Mononuclear cell (primary cell): ENCODE measurements around the gene C2orf78. TPM values are rescaled to one million over a fixed set of nuclear protein-coding genes. Genes with fewer than 3 reads are reported as not detected.

Experiments
- H3K27me3 ChIP-seq: 2 replicates; pipeline ENCODE4 v1.6.0; 2011; ENCODE audit warnings: low read length, control low read depth; ENCODE audit not compliant: insufficient read depth
- H3K4me1 ChIP-seq: 2 replicates; pipeline ENCODE4 v1.5.1; 2011; ENCODE audit warnings: mild to moderate bottlenecking, low read length, control low read depth; ENCODE audit not compliant: insufficient read depth
- H3K4me3 ChIP-seq: 2 replicates; pipeline ENCODE4 v1.5.1; 2011; ENCODE audit warnings: mild to moderate bottlenecking, low read length, moderate library complexity
- H3K9me3 ChIP-seq: 2 replicates; pipeline ENCODE4 v1.5.1; 2011; ENCODE audit warnings: low read depth, mild to moderate bottlenecking, control low read depth, low read length
- total RNA-seq: library from RNA; depleted of rRNA; stranded (reverse); fragments of >200 nt; gene quantifications from one replicate; pipeline ENCODE4 v1.2.3, GENCODE V29; 2012

The C2orf78 gene
- total RNA-seq, 1 donor, result not detected

- no peaks in the 10 kb centered on the region for H3K27me3 ChIP-seq
- H3K4me1 ChIP-seq, result peaks cover 8% of the 10 kb centered on the region
- H3K9me3 ChIP-seq, result no peaks in the 10 kb centered on the region
- no peak overlapping the region for H3K4me3 ChIP-seq
Observed at GRCh38 chr2:73823416-73823815, 39.4 kb downstream of the C2orf78 start.

GRCh38 chr2:73823916-73824523 lies 40.0 kb downstream of the C2orf78 start:
- H3K4me3 ChIP-seq, result no peak overlapping the region
- peaks cover 10% of the 10 kb centered on the region for H3K4me1 ChIP-seq

GRCh38 chr2:73825408-73825807 lies 41.4 kb downstream of the C2orf78 start:
- Histone ChIP-seq H3K9me3 (no peaks in the 10 kb centered on the region), H3K27me3 (no peaks in the 10 kb centered on the region), H3K4me1 (peaks cover 21% of the 10 kb centered on the region), H3K4me3 (no peak overlapping the region)

More at GRCh38 chr2:73823916-73824523, 40.0 kb downstream of the C2orf78 start:
- no peaks in the 10 kb centered on the region for H3K9me3 ChIP-seq
- H3K27me3 ChIP-seq, result no peaks in the 10 kb centered on the region

- Histone ChIP-seq H3K4me3 (no peak overlapping the region), H3K27me3 (no peaks in the 10 kb centered on the region), H3K4me1 (peaks cover 22% of the 10 kb centered on the region), H3K9me3 (no peaks in the 10 kb centered on the region)
Observed at GRCh38 chr2:73827018-73827417, 43.0 kb downstream of the C2orf78 start.

GRCh38 chr2:73827660-73828388 lies 43.8 kb downstream of the C2orf78 start:
- Histone ChIP-seq H3K4me1 (peaks cover 22% of the 10 kb centered on the region), H3K4me3 (peak overlapping the region; percentile 87), H3K27me3 (no peaks in the 10 kb centered on the region), H3K9me3 (no peaks in the 10 kb centered on the region)

GRCh38 chr2:73828389-73828817 lies 44.4 kb downstream of the C2orf78 start:
- H3K4me3 ChIP-seq, result peak overlapping the region; percentile 87
- no peaks in the 10 kb centered on the region for H3K27me3 ChIP-seq
- H3K9me3 ChIP-seq, result no peaks in the 10 kb centered on the region
- H3K4me1 ChIP-seq, result peaks cover 22% of the 10 kb centered on the region

GRCh38 chr2:73828818-73829570 lies 45.0 kb downstream of the C2orf78 start, which contains the start of gene STAMBP:
Gene STAMBP, plus strand, starts transcription at chr2:73828961. Its CDS starts 1,896 bp downstream, at chr2:73830857.
- Histone ChIP-seq H3K4me3 (peak within 1 kb of the TSS; percentile 87), H3K9me3 (no peaks in the 10 kb centered on the region), H3K27me3 (no peaks in the 10 kb centered on the region), H3K4me1 (peaks cover 22% of the 10 kb centered on the region)

GRCh38 chr2:73830871-73831401 lies 47.0 kb downstream of the C2orf78 start:
- no peak overlapping the region for H3K4me3 ChIP-seq
- H3K4me1 ChIP-seq, result peaks cover 22% of the 10 kb centered on the region
- no peaks in the 10 kb centered on the region for H3K27me3 ChIP-seq
- no peaks in the 10 kb centered on the region for H3K9me3 ChIP-seq

GRCh38 chr2:73832930-73833329 lies 48.9 kb downstream of the C2orf78 start:
- Histone ChIP-seq H3K4me1 (peaks cover 24% of the 10 kb centered on the region), H3K27me3 (no peaks in the 10 kb centered on the region), H3K4me3 (no peak overlapping the region), H3K9me3 (no peaks in the 10 kb centered on the region)

- Histone ChIP-seq H3K4me3 (no peak overlapping the region), H3K27me3 (no peaks in the 10 kb centered on the region), H3K4me1 (peaks cover 15% of the 10 kb centered on the region), H3K9me3 (no peaks in the 10 kb centered on the region)
Observed at GRCh38 chr2:73836141-73836943, 52.4 kb downstream of the C2orf78 start.

GRCh38 chr2:73837847-73838585 lies 54.0 kb downstream of the C2orf78 start:
- Histone ChIP-seq H3K27me3 (no peaks in the 10 kb centered on the region), H3K4me1 (peaks cover 15% of the 10 kb centered on the region), H3K9me3 (no peaks in the 10 kb centered on the region), H3K4me3 (no peak overlapping the region)

GRCh38 chr2:73838889-73839534 lies 55.0 kb downstream of the C2orf78 start:
- H3K4me1 ChIP-seq, result peaks cover 15% of the 10 kb centered on the region
- H3K27me3 ChIP-seq, result no peaks in the 10 kb centered on the region
- no peaks in the 10 kb centered on the region for H3K9me3 ChIP-seq
- no peak overlapping the region for H3K4me3 ChIP-seq

- H3K4me1 ChIP-seq, result peaks cover 15% of the 10 kb centered on the region
Observed at GRCh38 chr2:73839653-73840411, 55.8 kb downstream of the C2orf78 start.

More at GRCh38 chr2:73839653-73840411, 55.8 kb downstream of the C2orf78 start:
- Histone ChIP-seq H3K9me3 (no peaks in the 10 kb centered on the region), H3K4me3 (no peak overlapping the region), H3K27me3 (no peaks in the 10 kb centered on the region)
